ENCODE results near the gene TMEM259. TPM values are rescaled to one million over a fixed set of nuclear protein-coding genes. Genes with fewer than 3 reads are reported as not detected.

TMEM259 gene
- total RNA-seq, 1 experiment from 2014 or later = 171 TPM

- TF ChIP-seq CTCF (conservative IDR thresholded peaks at IDR 0.05) = no peak
- WGBS (ENCODE audit: extremely low coverage, insufficient read length, low lambda C conversion rate) = no CpG with 5 or more reads among the region's 16 CpGs
- Mint-ChIP-seq H3K9me3 (no peaks in the 10 kb centered on the region), H3K36me3 (ENCODE audit: insufficient read depth in 1 of 3, low read depth in 3 of 3) (peaks cover 19 to 27% (median 26%) of the 10 kb centered on the region in 3 experiments; a peak in 6 of 7 replicates), H3K27me3 (ENCODE audit: low read depth) (no peaks in the 10 kb centered on the region; the same call in 1 of the 2 replicates), H3K4me3 (peak overlapping the region; percentile 91 to 98), H3K27ac (peak overlapping the region in 1 of 3 experiments; percentile 68; a peak in 1 of 7 replicates), H3K4me1 (peaks cover 4 to 22% of the 10 kb centered on the region in 2 experiments; a peak in 3 of 4 replicates)
- Histone ChIP-seq H3K79me2 (ENCODE audit: insufficient read depth, low read length) (peaks cover 15% of the 10 kb centered on the region; the same call in 1 of the 2 replicates), H3T11ph (ENCODE audit: low read length) (no peak overlapping the region), H3K4ac (ENCODE audit: low read depth, low read length) (no peak overlapping the region), H2AK5ac (ENCODE audit: insufficient read length, low read length) (no peak overlapping the region), H3K9me3 (ENCODE audit: control insufficient read depth, low read depth, low read length) (no peaks in the 10 kb centered on the region), H3K9ac (ENCODE audit: extremely low read depth, insufficient read length, low read length) (peak overlapping the region; percentile 83), H3K23me2 (ENCODE audit: insufficient read length, low read depth, low read length, poor library complexity, severe bottlenecking) (peaks cover 16% of the 10 kb centered on the region), H4K91ac (ENCODE audit: insufficient read length, low read depth, low read length) (no peak overlapping the region), H4K20me1 (ENCODE audit: control insufficient read depth, insufficient read depth, insufficient read length) (no peaks in the 10 kb centered on the region), H2BK5ac (ENCODE audit: insufficient read length, low read length) (no peak overlapping the region), H3K23ac (ENCODE audit: insufficient read length, low read depth, low read length) (no peak overlapping the region), H4K8ac (replicated peaks; ENCODE audit: insufficient read length, low read depth, low read length) (no peak overlapping the region), H3K27me3 (ENCODE audit: insufficient read depth, low read length) (no peaks in the 10 kb centered on the region), H3K27ac (ENCODE audit: insufficient read length, low read depth, low read length) (no peak overlapping the region), H3K79me1 (ENCODE audit: insufficient read depth, low read depth, low read length, poor library complexity, severe bottlenecking) (peaks cover 7% of the 10 kb centered on the region), H3K4me2 (ENCODE audit: insufficient read depth, insufficient read length, low read length) (peak overlapping the region; percentile 90), H2BK15ac (ENCODE audit: low read depth, low read length) (no peak overlapping the region), H3K18ac (ENCODE audit: insufficient read length, low read depth, low read length) (peak overlapping the region; percentile 100), H3K56ac (ENCODE audit: insufficient read length, low read depth, low read length) (no peak overlapping the region), H2BK12ac (ENCODE audit: insufficient read length, low read depth, low read length) (no peak overlapping the region), H2BK120ac (ENCODE audit: low read depth, low read length, poor library complexity, severe bottlenecking) (no peak overlapping the region), H2BK20ac (ENCODE audit: low read depth, low read length, poor library complexity, severe bottlenecking) (no peak overlapping the region), H3K14ac (ENCODE audit: insufficient read depth, low read length) (peak overlapping the region; percentile 100), H4K5ac (ENCODE audit: insufficient read length, low read depth, low read length) (no peak overlapping the region), H3K4me1 (ENCODE audit: insufficient read depth, low read length) (no peaks in the 10 kb centered on the region), H2AFZ (ENCODE audit: low read length) (no peak overlapping the region)
- no peak for DNase-seq
Observed at GRCh38 chr19:1027650-1028061, 6.7 kb upstream of the TMEM259 start.

All from H9 (cell line).